Omental fat pad (tissue), 4 donors: Measurements from ENCODE around the gene ATG14. TPM values are rescaled to one million over a fixed set of nuclear protein-coding genes. Genes with fewer than 3 reads are reported as not detected.

Experiments
- ATAC-seq: fragments of 150-250 bp; one replicate; pipeline ENCODE4 v1.9.1; 2016; ENCODE audit warnings: mild to moderate bottlenecking, moderate library complexity; ENCODE audit not compliant: low FRiP score
- DNase-seq: peaks from one replicate; pipeline ENCODE4 v3.0.0-alpha.2; 2019; ENCODE audit warnings: low spot score
- CTCF ChIP-seq, 3 donors: fragments of 450-650 bp; IDR thresholded peaks; one replicate each; pipeline ENCODE4 v1.5.1; 2016 to 2017; ENCODE audit warnings: antibody characterized with exemption in 3 of 3, mild to moderate bottlenecking in 3 of 3, moderate library complexity in 2 of 3
- total RNA-seq, 4 donors: library from RNA; depleted of rRNA; stranded (reverse); fragments of >200 nt; gene quantifications; one replicate each; pipeline ENCODE4 v1.1.0, GENCODE V29; 2016

Gene ATG14
- total RNA-seq, 4 donors from 2014 or later, result 7.3 to 14.8 (median 8.0) TPM

GRCh38 chr14:55370883-55371455 lies 40.7 kb downstream of the ATG14 start:
- ATAC-seq, result no peak
- TF ChIP-seq CTCF (IDR thresholded peaks at IDR 0.05), result no peak

GRCh38 chr14:55366271-55366670 lies 45.4 kb downstream of the ATG14 start:
- no peak for ATAC-seq
- no peak for TF ChIP-seq CTCF (IDR thresholded peaks at IDR 0.05)
- DNase-seq, result no peak

More at GRCh38 chr14:55370883-55371455, 40.7 kb downstream of the ATG14 start:
- no peak for DNase-seq

GRCh38 chr14:55361190-55361589 lies 50.4 kb downstream of the ATG14 start:
- no peak for DNase-seq
- no peak for ATAC-seq
- TF ChIP-seq CTCF (IDR thresholded peaks at IDR 0.05), result no peak

GRCh38 chr14:55359307-55359706 lies 52.3 kb downstream of the ATG14 start:
- no peak for ATAC-seq
- no peak for TF ChIP-seq CTCF (IDR thresholded peaks at IDR 0.05)
- no peak for DNase-seq

GRCh38 chr14:55356913-55357312 lies 54.7 kb downstream of the ATG14 start:
- ATAC-seq (no peak), DNase-seq (no peak)
- no peak for TF ChIP-seq CTCF (IDR thresholded peaks at IDR 0.05)

- DNase-seq, result no peak
- no peak for ATAC-seq
- no peak for TF ChIP-seq CTCF (IDR thresholded peaks at IDR 0.05)
These were observed 55.7 kb downstream of the ATG14 start for GRCh38 chr14:55355922-55356321.

- DNase-seq, result no peak
- no peak for TF ChIP-seq CTCF (IDR thresholded peaks at IDR 0.05)
- peak; percentile 35 for ATAC-seq
These were observed 57.1 kb downstream of the ATG14 start for GRCh38 chr14:55354500-55354899.
